Adipocyte (in vitro differentiated cells): Measurements from ENCODE around the gene NHSL2.
A peak's percentile ranks its signal among the peaks of the same experiment; 100 is the strongest.

ENCODE experiments used
- DNase-seq: peaks from one replicate; pipeline ENCODE4 v3.0.0-alpha.2; 2015; ENCODE audit warnings: low read depth
- H3K27me3 ChIP-seq: replicated peaks from 2 replicates; pipeline ENCODE4 v1.7.0; 2013; ENCODE audit warnings: mild to moderate bottlenecking, low read length, moderate library complexity; ENCODE audit not compliant: control insufficient read depth, insufficient read depth
- H3K36me3 ChIP-seq: 2 replicates; pipeline ENCODE4 v1.7.0; 2013; ENCODE audit warnings: low read length, mild to moderate bottlenecking, moderate library complexity; ENCODE audit not compliant: control insufficient read depth, insufficient read depth, severe bottlenecking
- H3K4me1 ChIP-seq: 2 replicates; pipeline ENCODE4 v1.7.0; 2013; ENCODE audit warnings: mild to moderate bottlenecking, low read length, moderate library complexity; ENCODE audit not compliant: control insufficient read depth, insufficient read depth
- H3K4me3 ChIP-seq: 2 replicates; pipeline ENCODE4 v1.7.0; 2013; ENCODE audit warnings: mild to moderate bottlenecking, low read length, moderate library complexity
- H3K9ac ChIP-seq: 2 replicates; pipeline ENCODE4 v1.7.0; 2013; ENCODE audit warnings: mild to moderate bottlenecking, low read length, moderate library complexity
- H3K9me3 ChIP-seq: 2 replicates; pipeline ENCODE4 v1.7.0; 2013; ENCODE audit warnings: mild to moderate bottlenecking, low read length, moderate library complexity; ENCODE audit not compliant: control insufficient read depth

The NHSL2 gene

DNA sequence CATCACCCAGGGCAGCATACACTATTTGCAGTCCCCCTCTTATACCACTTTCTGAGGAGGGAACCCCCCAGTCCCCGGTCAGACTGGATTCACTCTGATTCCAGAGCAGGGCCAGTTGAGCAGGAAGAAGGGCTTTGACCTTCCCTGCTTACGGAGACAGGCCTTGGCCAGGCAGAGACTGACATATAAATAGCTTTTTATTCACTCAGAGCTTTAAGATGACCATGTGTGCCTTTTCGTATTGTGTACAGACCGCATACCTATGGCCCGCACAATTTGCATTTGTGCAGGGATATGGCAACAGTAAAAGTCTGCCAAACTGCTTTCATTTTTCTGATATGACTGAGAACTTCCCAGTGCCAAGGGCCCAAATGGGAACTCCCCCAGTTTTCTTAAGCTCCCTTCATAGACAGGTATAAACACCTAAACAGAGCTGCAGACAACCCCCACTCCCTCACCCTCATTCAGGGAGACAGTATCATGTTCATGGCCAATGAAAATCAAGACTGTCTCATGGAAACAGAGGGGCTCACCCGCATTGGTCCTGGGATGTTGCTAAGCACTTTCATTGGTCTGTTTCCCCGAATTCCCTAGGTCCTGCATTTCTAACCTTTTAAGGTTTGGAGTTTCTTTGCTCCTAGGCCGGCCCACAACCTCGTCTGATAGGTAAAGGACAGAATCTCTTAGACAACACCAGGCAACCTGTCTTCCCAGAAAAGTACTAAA, 135.1 kb downstream of the NHSL2 start:
- Histone ChIP-seq H3K27me3 (peaks cover 8% of the 10 kb centered on the region), H3K36me3 (no peaks in the 10 kb centered on the region), H3K4me3 (no peak overlapping the region), H3K4me1 (peaks cover 21% of the 10 kb centered on the region), H3K9me3 (peaks cover 5% of the 10 kb centered on the region), H3K9ac (no peak overlapping the region)
- no peak for DNase-seq

DNA sequence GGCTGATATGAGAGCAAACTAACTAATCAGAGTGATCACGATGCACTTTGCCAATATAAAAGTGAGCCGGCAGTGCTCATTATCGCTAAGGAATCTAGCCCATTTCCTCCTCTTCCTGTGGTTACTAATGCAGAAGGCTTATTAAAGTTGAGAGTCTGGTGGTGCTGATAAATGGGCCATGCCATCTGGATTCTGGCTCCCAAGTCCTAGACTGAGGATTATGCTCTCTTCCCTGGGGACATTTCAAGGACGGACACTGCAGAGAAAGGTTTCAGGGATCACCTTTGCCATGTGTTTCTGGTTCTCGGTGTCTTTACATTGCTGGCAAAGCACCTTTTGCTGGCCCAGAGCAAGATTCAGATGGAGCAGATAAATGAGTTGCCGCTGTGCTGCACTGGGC, 135.8 kb downstream of the NHSL2 start:
- no peaks in the 10 kb centered on the region for H3K36me3 ChIP-seq
- H3K4me3 ChIP-seq: no peak overlapping the region
- peaks cover 19% of the 10 kb centered on the region for H3K4me1 ChIP-seq
- H3K27me3 ChIP-seq: peaks cover 9% of the 10 kb centered on the region
- peaks cover 12% of the 10 kb centered on the region for H3K9me3 ChIP-seq
- no peak for DNase-seq
- no peak overlapping the region for H3K9ac ChIP-seq

DNA sequence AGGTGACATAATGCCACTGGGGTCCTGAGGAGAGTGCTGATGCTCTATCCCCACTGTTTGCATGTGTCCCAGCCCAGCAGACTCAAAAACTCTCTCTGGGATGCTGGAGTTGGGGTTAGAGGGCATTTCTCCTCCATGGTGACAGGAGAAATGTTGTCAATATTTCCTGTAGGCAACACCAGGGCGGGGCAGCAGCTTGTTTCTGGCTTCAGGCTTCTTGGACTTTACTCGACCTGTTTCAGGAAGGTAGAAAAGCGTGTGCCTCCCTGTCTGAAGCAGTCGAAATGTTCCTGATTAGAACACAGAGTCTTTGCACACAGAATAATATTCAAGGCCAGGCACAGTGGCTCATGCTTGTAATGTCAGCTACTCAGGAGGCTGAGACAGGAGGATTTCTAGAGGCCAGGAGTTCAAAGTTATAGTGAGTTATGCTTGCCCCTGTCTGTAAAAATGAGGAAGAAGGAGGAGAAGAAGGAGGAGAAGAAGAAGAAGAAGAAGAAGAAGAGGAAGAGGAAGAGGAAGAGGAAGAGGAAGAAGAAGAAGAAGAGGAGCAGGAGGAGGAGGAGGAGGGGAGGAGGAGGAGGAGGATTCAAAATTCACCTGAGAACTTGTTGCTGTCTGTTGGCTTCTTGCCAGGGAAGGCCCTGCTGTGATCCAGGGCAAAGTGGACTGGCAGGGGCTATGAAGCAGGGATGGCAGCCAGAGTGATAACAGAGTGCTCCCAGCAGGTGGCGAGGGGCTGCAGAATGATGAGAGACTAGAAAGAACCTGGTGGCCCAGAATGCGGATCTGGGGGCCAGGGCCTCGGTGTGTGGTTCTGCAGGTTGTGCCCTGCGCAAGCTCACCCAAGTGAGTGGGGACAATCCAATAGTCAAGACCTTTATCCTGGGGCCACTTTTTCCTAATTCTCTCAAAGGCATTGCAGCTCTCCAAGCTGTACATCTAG, 138.1 kb downstream of the NHSL2 start:
- H3K36me3 ChIP-seq: no peaks in the 10 kb centered on the region

DNA sequence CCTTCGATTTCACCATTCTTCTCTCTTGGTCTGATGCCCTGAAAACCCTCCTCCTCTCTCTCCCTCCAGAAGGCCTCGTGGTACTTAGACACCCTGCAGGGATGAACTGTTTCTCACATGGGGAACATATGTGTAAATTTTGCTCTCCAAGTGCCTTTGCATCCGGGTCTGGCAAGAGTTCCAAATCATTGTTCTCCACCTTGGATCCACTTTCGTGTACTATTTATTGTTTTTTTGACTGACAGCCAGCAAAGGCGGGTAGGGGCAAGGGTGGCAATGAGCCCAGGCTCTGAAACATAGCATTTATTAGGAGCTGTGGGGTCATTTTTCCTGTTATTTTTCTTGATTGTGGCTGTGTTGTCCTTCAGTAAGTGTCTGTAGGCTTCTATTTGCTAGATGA, 139.4 kb downstream of the NHSL2 start:
- peaks cover 29% of the 10 kb centered on the region for H3K27me3 ChIP-seq
- no peak for DNase-seq
- no peak overlapping the region for H3K4me3 ChIP-seq
- no peaks in the 10 kb centered on the region for H3K36me3 ChIP-seq
- H3K9me3 ChIP-seq: peaks cover 14% of the 10 kb centered on the region
- H3K4me1 ChIP-seq: peaks cover 12% of the 10 kb centered on the region
- no peak overlapping the region for H3K9ac ChIP-seq

More for the DNA sequence above, 138.1 kb downstream of the NHSL2 start:
- DNase-seq: no peak
- Histone ChIP-seq H3K4me3 (no peak overlapping the region), H3K27me3 (peaks cover 20% of the 10 kb centered on the region), H3K9me3 (peaks cover 14% of the 10 kb centered on the region), H3K9ac (no peak overlapping the region), H3K4me1 (peaks cover 12% of the 10 kb centered on the region)

DNA sequence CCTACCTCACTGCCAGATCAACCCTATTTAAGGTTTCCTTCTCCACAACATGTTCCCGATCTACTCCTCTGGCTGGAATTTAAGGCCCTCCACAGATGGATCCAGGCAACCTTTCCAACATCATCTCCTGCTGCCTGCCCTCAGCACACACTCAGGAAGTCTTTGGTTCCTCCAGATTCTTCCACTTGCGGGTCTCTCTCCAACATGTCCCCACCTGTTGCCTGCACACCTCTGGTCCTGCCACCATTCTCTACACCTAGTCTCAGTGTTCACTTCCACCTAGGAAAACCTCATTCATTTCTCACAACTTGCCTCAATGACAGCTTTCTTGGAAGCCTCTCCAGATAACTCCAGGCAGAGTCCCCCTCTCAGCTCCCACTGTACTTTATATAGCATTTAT, 140.9 kb downstream of the NHSL2 start:
- DNase-seq: no peak

DNA sequence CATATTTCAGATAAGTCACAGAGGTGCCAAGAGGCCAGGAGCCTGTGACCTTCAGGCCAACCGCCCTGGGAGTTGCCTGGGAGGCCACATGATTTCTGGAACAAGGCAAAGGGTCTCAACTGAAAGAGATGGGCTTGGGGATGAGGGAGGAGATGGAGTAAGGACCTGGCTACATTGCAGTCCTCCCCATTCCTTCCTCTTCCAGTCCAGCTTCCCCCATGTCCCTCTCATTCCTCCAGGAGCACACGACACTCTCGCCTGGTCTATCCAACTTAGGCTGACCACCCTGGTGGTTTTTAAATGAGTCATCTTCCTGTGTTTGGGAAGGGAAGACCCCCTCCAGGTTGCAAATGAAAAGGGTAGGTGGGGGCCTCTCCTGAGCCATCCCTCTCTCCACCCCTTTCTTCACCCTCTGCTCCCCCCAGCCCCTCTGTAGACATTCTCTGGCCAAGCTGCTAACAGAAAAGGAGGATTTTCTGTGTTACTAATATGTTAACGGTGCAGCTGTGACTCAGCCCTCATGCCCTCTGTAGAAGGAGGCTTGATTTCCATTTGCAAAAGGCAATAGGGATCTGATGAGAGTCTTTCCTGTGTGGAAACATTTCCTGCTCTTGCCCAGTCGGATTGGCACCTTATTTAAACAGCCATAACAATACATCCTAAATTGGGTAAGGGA, 141.9 kb downstream of the NHSL2 start:
- peaks cover 16% of the 10 kb centered on the region for H3K4me1 ChIP-seq
- no peak overlapping the region for H3K4me3 ChIP-seq
- H3K36me3 ChIP-seq: no peaks in the 10 kb centered on the region
- peaks cover 19% of the 10 kb centered on the region for H3K9me3 ChIP-seq
- peak; percentile 40 for DNase-seq
- peaks cover 29% of the 10 kb centered on the region for H3K27me3 ChIP-seq
- H3K9ac ChIP-seq: no peak overlapping the region

More for the DNA sequence above, 140.9 kb downstream of the NHSL2 start:
- Histone ChIP-seq H3K4me1 (peaks cover 12% of the 10 kb centered on the region), H3K36me3 (no peaks in the 10 kb centered on the region), H3K4me3 (no peak overlapping the region), H3K9me3 (peaks cover 19% of the 10 kb centered on the region), H3K9ac (no peak overlapping the region), H3K27me3 (peaks cover 29% of the 10 kb centered on the region)

DNA sequence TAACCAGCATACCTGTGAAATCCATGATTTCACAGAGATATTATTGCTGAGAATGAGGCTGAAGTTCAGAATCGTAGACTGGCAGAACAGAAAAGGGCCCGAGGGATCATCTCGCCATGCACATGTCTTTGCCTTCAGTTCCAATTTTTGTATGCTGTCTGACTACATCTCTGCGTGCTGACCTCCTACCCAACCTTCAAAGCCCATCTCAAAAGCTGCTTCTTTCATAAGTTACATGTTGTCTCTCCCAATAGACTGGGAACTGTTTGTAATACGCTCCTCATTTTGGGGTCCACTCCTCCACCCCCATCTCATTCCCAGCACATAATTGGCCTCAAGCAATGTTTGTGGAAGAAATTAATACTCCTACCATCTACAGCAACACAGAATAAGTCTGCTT, 142.9 kb downstream of the NHSL2 start:
- DNase-seq: no peak
- Histone ChIP-seq H3K27me3 (peaks cover 24% of the 10 kb centered on the region), H3K4me1 (peaks cover 21% of the 10 kb centered on the region), H3K4me3 (no peak overlapping the region), H3K36me3 (no peaks in the 10 kb centered on the region), H3K9me3 (peaks cover 19% of the 10 kb centered on the region), H3K9ac (no peak overlapping the region)

DNA sequence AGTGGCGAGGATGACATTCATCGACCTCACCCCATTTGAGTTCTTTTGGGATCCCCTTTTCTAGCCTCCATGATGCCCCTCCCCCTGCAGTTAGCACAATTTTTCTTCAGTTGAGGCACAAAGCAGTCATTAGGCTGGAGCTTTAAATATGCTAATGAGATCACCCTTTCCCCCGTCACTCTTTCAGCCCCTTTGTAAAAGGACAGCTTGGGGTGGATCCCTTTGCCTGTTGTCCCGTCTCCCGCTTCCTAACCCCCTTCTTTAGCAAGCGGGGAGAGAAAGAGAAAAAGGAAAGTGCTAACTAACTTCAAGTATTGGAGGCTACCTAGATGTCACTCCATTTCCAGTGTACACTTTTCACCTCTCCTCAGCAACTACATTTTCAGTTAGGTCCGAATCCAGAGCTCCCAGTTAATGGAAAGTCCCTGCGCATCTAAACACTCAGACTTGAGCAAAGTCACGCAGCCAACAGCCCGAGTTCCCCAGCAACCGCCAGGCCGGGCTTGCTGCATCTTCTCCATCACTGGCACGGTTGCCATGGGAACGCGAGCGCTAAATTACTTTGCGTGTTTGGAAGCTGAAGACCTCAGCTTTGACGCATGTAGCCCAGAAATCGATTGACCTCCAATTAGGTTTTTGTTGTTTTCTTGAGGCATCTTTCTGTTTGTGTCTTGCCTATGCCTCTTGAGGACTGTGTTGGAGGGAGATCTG, 144.3 kb downstream of the NHSL2 start:
- DNase-seq: no peak
- Histone ChIP-seq H3K27me3 (peaks cover 29% of the 10 kb centered on the region), H3K4me3 (no peak overlapping the region), H3K36me3 (no peaks in the 10 kb centered on the region), H3K9me3 (peaks cover 16% of the 10 kb centered on the region), H3K4me1 (peaks cover 24% of the 10 kb centered on the region), H3K9ac (no peak overlapping the region)

DNA sequence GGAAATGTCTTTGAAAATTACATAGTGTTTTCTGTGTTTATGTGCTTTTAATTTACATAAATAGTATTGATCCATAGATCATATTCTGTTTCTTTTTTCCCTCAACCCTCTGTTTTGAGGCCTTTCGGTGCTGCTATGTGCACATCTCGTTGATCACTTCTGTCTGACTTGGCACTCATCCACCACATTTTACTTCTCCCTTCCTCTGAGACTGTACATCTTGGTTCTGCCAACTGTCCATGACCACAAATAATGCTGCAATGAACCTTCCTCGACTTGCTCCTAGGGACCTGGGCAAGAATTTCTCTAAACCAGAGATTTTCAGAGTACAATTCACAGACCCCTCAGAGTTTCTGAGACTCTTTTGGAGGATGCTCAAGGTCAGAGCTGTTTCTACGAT, 146.7 kb downstream of the NHSL2 start:
- H3K9me3 ChIP-seq: peaks cover 4% of the 10 kb centered on the region
- H3K9ac ChIP-seq: no peak overlapping the region
- no peak for DNase-seq
- no peaks in the 10 kb centered on the region for H3K36me3 ChIP-seq
- H3K4me3 ChIP-seq: no peak overlapping the region
- H3K4me1 ChIP-seq: peaks cover 25% of the 10 kb centered on the region
- peaks cover 29% of the 10 kb centered on the region for H3K27me3 ChIP-seq

DNA sequence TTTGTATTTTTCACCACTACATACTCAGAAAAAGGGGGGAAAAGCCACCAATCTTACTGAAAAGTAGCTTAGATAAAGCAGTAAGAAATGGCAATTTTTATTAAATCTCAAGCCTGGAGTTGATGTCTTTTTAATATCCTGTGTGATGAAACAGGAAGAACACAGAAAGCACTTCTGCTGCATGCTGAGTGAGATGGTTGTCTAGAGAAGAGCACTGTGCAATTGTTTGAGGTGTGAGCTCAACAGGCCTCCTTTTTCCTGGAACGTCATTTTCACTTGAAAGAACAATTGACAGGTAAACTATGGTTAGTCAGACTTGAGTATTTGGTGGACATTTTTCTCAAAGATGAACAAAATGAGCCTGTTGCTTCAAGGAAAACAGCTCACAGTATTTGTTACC, 147.2 kb downstream of the NHSL2 start:
- no peak for DNase-seq
- Histone ChIP-seq H3K4me3 (no peak overlapping the region), H3K9ac (peak overlapping the region; percentile 25), H3K4me1 (peaks cover 26% of the 10 kb centered on the region), H3K9me3 (peaks cover 4% of the 10 kb centered on the region), H3K27me3 (peaks cover 29% of the 10 kb centered on the region), H3K36me3 (no peaks in the 10 kb centered on the region)
